ENCODE results near the gene EPOP. TPM values are rescaled to one million over a fixed set of nuclear protein-coding genes. Genes with fewer than 3 reads are reported as not detected.

The EPOP gene
- total and polyA plus RNA-seq, 2 of the 13 experiments (the other 11 are each of a cell fraction or from before 2014, with no cell fraction given): 14.7 to 37.8 TPM

- TF ChIP-seq HMGXB4 (CRISPR knock-in tag; IDR thresholded peaks at IDR 0.05; ENCODE audit: borderline replicate concordance in 1 of 2, low read depth in 1 of 2) (peak in 1 of 2 experiments; percentile 72; a peak in 2 of 4 replicates), ATF2 (CRISPR knock-in tag; IDR thresholded peaks at IDR 0.05) (no peak; the same call in none of the 2 replicates), ZFP91 (CRISPR knock-in tag; IDR thresholded peaks at IDR 0.05; ENCODE audit: borderline replicate concordance) (no peak), ZNF644 (CRISPR knock-in tag; IDR thresholded peaks at IDR 0.05; ENCODE audit: low read depth) (no peak), ZNF280B (CRISPR knock-in tag; IDR thresholded peaks at IDR 0.05; ENCODE audit: borderline replicate concordance) (no peak), ZBTB49 (CRISPR knock-in tag; IDR thresholded peaks at IDR 0.05; ENCODE audit: borderline replicate concordance) (no peak), KDM5B (CRISPR knock-in tag; IDR thresholded peaks at IDR 0.05; ENCODE audit: borderline replicate concordance) (no peak), TAF15 (IDR thresholded peaks at IDR 0.05; ENCODE audit: low read depth, low read length, poor library complexity, severe bottlenecking) (no peak), TOE1 (CRISPR knock-in tag; IDR thresholded peaks at IDR 0.05) (no peak), ZNF567 (CRISPR knock-in tag; IDR thresholded peaks at IDR 0.05; ENCODE audit: borderline replicate concordance) (no peak), ZNF597 (CRISPR knock-in tag; IDR thresholded peaks at IDR 0.05) (no peak), PAF1 (CRISPR knock-in tag; IDR thresholded peaks at IDR 0.05) (0 out of 2 replicates have a peak, but pooled peaks have one; percentile 30), ASH2L (IDR thresholded peaks at IDR 0.05; ENCODE audit: insufficient read length, low read depth, low read length) (no peak), ZNF660 (CRISPR knock-in tag; IDR thresholded peaks at IDR 0.05; ENCODE audit: borderline replicate concordance, low read depth) (no peak), ZBTB2 (CRISPR knock-in tag; IDR thresholded peaks at IDR 0.05; ENCODE audit: low read depth) (no peak)
Measured at GRCh38 chr17:38701504-38702165, 26.9 kb upstream of the EPOP start (continued).
